Measurements from ENCODE around the gene GLO1.

- TF ChIP-seq CTCF (conservative IDR thresholded peaks at IDR 0.05) (no peak), ZFX (IDR thresholded peaks at IDR 0.05) (no peak)
Observed at GRCh38 chr6:38687043-38687353, 15.9 kb downstream of the GLO1 start.
